Choroid plexus epithelial cell (primary cell): ENCODE measurements around the gene CD58.

Experiments
- DNase-seq: peaks from one replicate; pipeline ENCODE4 v3.0.0-alpha.2; 2010; ENCODE audit warnings: low read depth
- H3K4me3 ChIP-seq: 2 replicates; pipeline ENCODE4 v1.5.1; 2011; ENCODE audit warnings: low read depth, mild to moderate bottlenecking, control low read depth, low read length, moderate library complexity
- CTCF ChIP-seq: conservative IDR thresholded peaks from 2 replicates; pipeline ENCODE4 v1.5.1; 2011; ENCODE audit warnings: low read depth, mild to moderate bottlenecking, control low read depth, inconsistent platforms, low read length, moderate library complexity

Gene CD58

GRCh38 chr1:116506132-116507004 is 64.5 kb downstream of the CD58 start:
- no peak for DNase-seq
- H3K4me3 ChIP-seq = no peak overlapping the region
- no peak for TF ChIP-seq CTCF

GRCh38 chr1:116504308-116505156 is 66.3 kb downstream of the CD58 start:
- no peak overlapping the region for H3K4me3 ChIP-seq
- no peak for TF ChIP-seq CTCF
- peak; percentile 84 for DNase-seq

GRCh38 chr1:116503546-116504307 is 67.1 kb downstream of the CD58 start:
- DNase-seq = no peak
- no peak overlapping the region for H3K4me3 ChIP-seq
- no peak for TF ChIP-seq CTCF

GRCh38 chr1:116502671-116503314 is 68.0 kb downstream of the CD58 start:
- no peak for DNase-seq
- H3K4me3 ChIP-seq = no peak overlapping the region
- TF ChIP-seq CTCF = no peak

GRCh38 chr1:116501870-116502244 is 69.0 kb downstream of the CD58 start:
- no peak for DNase-seq
- TF ChIP-seq CTCF = no peak
- no peak overlapping the region for H3K4me3 ChIP-seq

GRCh38 chr1:116501125-116501869 is 69.5 kb downstream of the CD58 start:
- no peak for TF ChIP-seq CTCF
- no peak overlapping the region for H3K4me3 ChIP-seq
- no peak for DNase-seq
